ENCODE measurements around the gene RPS19.

RPS19 gene

DNA sequence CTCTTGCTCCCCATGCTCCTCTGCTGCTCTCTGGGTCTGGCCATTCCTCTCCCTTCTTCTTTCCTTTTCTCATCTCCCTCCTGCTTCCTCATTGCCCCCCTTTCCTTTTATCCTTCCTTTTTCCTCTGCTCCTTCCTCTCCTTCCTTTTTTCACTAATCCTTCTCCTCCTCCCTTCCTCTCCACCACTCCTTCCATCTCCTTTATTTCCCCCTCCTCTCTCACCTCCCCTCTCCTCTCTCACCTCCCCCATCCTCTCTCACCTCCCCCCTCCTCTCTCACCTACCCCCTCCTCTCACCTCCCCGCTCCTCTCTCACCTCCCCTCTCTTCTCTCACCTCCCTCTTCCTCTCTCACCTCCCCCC, 36.5 kb downstream of the RPS19 start:
- 100% methylated on average over 1 of the region's 1 CpG for WGBS
- H3K4me2 ChIP-seq (ENCODE audit: low read length, poor library complexity, severe bottlenecking): no peak overlapping the region
- peaks cover 5% of the 10 kb centered on the region for H3K4me1 ChIP-seq (ENCODE audit: control insufficient read depth, insufficient read depth, low read depth, low read length)

DNA sequence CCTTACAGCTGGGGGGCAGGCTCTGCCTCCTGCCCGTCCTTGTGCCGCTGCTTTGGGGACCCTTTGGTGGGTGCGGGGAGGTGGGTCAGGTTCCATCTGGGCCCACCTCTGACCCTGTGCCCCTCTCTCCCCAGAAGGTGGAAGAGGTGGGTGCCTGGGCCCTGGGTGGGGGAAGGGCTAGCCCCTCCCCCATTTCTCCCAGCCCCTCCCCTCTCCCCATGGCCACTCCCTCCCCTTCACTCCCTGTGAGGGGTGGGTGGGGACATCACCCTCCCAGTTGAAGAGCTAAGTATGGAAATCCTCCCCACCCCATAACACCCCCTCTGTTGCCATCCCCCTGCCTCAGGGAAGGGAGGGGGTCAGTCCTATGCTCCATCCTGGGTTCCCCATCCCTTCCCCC, 37.1 kb downstream of the RPS19 start:
- H3K27ac ChIP-seq (ENCODE audit: low read length, poor library complexity, severe bottlenecking): no peak overlapping the region
- WGBS: no CpG with 5 or more reads among the region's 3 CpGs

More for the DNA sequence above, 36.5 kb downstream of the RPS19 start:
- Histone ChIP-seq H3K27ac (ENCODE audit: low read length, poor library complexity, severe bottlenecking) (no peak overlapping the region), H3K4ac (ENCODE audit: low read depth in 1 of 2, low read length in 2 of 2) (no peak overlapping the region), H2BK5ac (ENCODE audit: low read depth, low read length, poor library complexity, severe bottlenecking) (no peak overlapping the region), H4K91ac (ENCODE audit: low read length) (no peak overlapping the region), H3K18ac (ENCODE audit: low read depth in 1 of 2, low read length in 2 of 2) (no peak overlapping the region), H2AFZ (ENCODE audit: low read depth, low read length) (no peak overlapping the region), H3K9me3 (ENCODE audit: control insufficient read depth, low read length) (no peaks in the 10 kb centered on the region), H2BK15ac (ENCODE audit: low read depth, poor library complexity, severe bottlenecking) (no peak overlapping the region), H3K4me3 (ENCODE audit: insufficient read depth in 1 of 2, low read depth in 1 of 2, low read length in 2 of 2) (no peak overlapping the region), H2BK120ac (ENCODE audit: low read depth, low read length) (no peak overlapping the region), H3K36me3 (ENCODE audit: control insufficient read depth in 1 of 2, insufficient read depth in 2 of 2, low read depth in 1 of 2, low read length in 2 of 2) (peaks cover 74 to 80% of the 10 kb centered on the region in 2 experiments), H3K9ac (ENCODE audit: low read length) (no peak overlapping the region), H3K79me1 (replicated peaks; ENCODE audit: low read length, poor library complexity, severe bottlenecking) (peaks cover 28% of the 10 kb centered on the region), H3K27me3 (ENCODE audit: control insufficient read depth in 1 of 2, insufficient read depth in 1 of 2, low read length in 2 of 2) (no peaks in the 10 kb centered on the region), H3K23ac (ENCODE audit: low read length in 2 of 2) (no peak overlapping the region), H4K8ac (ENCODE audit: low read length) (no peak overlapping the region), H3K14ac (ENCODE audit: low read length in 2 of 2) (no peak overlapping the region), H2BK12ac (ENCODE audit: low read length in 2 of 2) (no peak overlapping the region), H2AK5ac (ENCODE audit: low read length, severe bottlenecking) (no peak overlapping the region)
- DNase-seq: no peak

DNA sequence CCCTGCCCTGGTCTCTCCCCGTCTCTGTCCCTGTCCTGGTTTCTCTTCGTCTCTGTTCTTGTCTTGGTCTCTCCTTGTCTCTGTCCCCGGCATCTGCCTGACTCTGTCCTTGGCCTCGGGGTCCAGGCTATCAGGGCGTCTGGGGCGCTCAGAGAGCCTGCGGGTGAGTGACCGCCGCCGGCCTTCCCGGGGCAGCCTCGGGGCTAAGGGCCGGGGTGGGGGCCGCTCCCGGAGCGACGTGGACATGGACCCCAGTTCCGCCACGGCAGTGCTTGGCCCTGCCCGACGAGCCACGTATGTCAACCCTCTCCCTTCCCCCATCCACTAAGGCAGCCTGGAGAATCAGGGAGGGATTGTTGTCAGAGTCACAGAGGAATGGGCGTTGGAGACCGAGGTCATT, 37.8 kb downstream of the RPS19 start:
- H3K36me3 ChIP-seq (ENCODE audit: control insufficient read depth in 1 of 2, insufficient read depth in 2 of 2, low read depth in 1 of 2, low read length in 2 of 2): peaks cover 74 to 80% of the 10 kb centered on the region in 2 experiments
- no peak overlapping the region for H2AK5ac ChIP-seq (ENCODE audit: low read length, severe bottlenecking)
- H3K23ac ChIP-seq (ENCODE audit: low read length in 2 of 2): no peak overlapping the region
- no peak overlapping the region for H2BK120ac ChIP-seq (ENCODE audit: low read depth, low read length)
- H3K4me2 ChIP-seq (ENCODE audit: low read length, poor library complexity, severe bottlenecking): no peak overlapping the region
- H2BK15ac ChIP-seq (ENCODE audit: low read depth, poor library complexity, severe bottlenecking): no peak overlapping the region
- H3K9ac ChIP-seq (ENCODE audit: low read length): no peak overlapping the region
- H3K27ac ChIP-seq (ENCODE audit: low read length, poor library complexity, severe bottlenecking): no peak overlapping the region
- no peak overlapping the region for H2AFZ ChIP-seq (ENCODE audit: low read depth, low read length)
- DNase-seq: no peak
- H4K8ac ChIP-seq (ENCODE audit: low read length): no peak overlapping the region
- no peaks in the 10 kb centered on the region for H3K27me3 ChIP-seq (ENCODE audit: control insufficient read depth in 1 of 2, insufficient read depth in 1 of 2, low read length in 2 of 2)
- 95% methylated on average over 13 of the region's 24 CpGs for WGBS
- H3K14ac ChIP-seq (ENCODE audit: low read length in 2 of 2): no peak overlapping the region
- no peak overlapping the region for H2BK5ac ChIP-seq (ENCODE audit: low read depth, low read length, poor library complexity, severe bottlenecking)
- no peak overlapping the region for H3K18ac ChIP-seq (ENCODE audit: low read depth in 1 of 2, low read length in 2 of 2)
- H3K9me3 ChIP-seq (ENCODE audit: control insufficient read depth, low read length): no peaks in the 10 kb centered on the region
- H3K79me1 ChIP-seq (replicated peaks; ENCODE audit: low read length, poor library complexity, severe bottlenecking): peaks cover 21% of the 10 kb centered on the region
- no peak overlapping the region for H4K91ac ChIP-seq (ENCODE audit: low read length)
- no peak overlapping the region for H2BK12ac ChIP-seq (ENCODE audit: low read length in 2 of 2)
- H3K4ac ChIP-seq (ENCODE audit: low read depth in 1 of 2, low read length in 2 of 2): no peak overlapping the region
- H3K4me1 ChIP-seq (ENCODE audit: control insufficient read depth, insufficient read depth, low read depth, low read length): peaks cover 2% of the 10 kb centered on the region
- H3K4me3 ChIP-seq (ENCODE audit: insufficient read depth in 1 of 2, low read depth in 1 of 2, low read length in 2 of 2): no peak overlapping the region

More for the DNA sequence above, 37.1 kb downstream of the RPS19 start:
- Histone ChIP-seq H3K9me3 (ENCODE audit: control insufficient read depth, low read length) (no peaks in the 10 kb centered on the region), H2BK120ac (ENCODE audit: low read depth, low read length) (no peak overlapping the region), H3K4me1 (ENCODE audit: control insufficient read depth, insufficient read depth, low read depth, low read length) (peaks cover 5% of the 10 kb centered on the region), H2BK15ac (ENCODE audit: low read depth, poor library complexity, severe bottlenecking) (no peak overlapping the region), H2BK5ac (ENCODE audit: low read depth, low read length, poor library complexity, severe bottlenecking) (no peak overlapping the region), H3K4me3 (ENCODE audit: insufficient read depth in 1 of 2, low read depth in 1 of 2, low read length in 2 of 2) (no peak overlapping the region), H3K23ac (ENCODE audit: low read length in 2 of 2) (no peak overlapping the region), H3K9ac (ENCODE audit: low read length) (no peak overlapping the region), H4K8ac (ENCODE audit: low read length) (no peak overlapping the region), H3K4ac (ENCODE audit: low read depth in 1 of 2, low read length in 2 of 2) (no peak overlapping the region), H2BK12ac (ENCODE audit: low read length in 2 of 2) (no peak overlapping the region), H3K4me2 (ENCODE audit: low read length, poor library complexity, severe bottlenecking) (no peak overlapping the region), H3K79me1 (replicated peaks; ENCODE audit: low read length, poor library complexity, severe bottlenecking) (peaks cover 27% of the 10 kb centered on the region), H4K91ac (ENCODE audit: low read length) (no peak overlapping the region), H2AK5ac (ENCODE audit: low read length, severe bottlenecking) (no peak overlapping the region), H3K27me3 (ENCODE audit: control insufficient read depth in 1 of 2, insufficient read depth in 1 of 2, low read length in 2 of 2) (no peaks in the 10 kb centered on the region), H2AFZ (ENCODE audit: low read depth, low read length) (no peak overlapping the region), H3K14ac (ENCODE audit: low read length in 2 of 2) (no peak overlapping the region), H3K18ac (ENCODE audit: low read depth in 1 of 2, low read length in 2 of 2) (no peak overlapping the region), H3K36me3 (ENCODE audit: control insufficient read depth in 1 of 2, insufficient read depth in 2 of 2, low read depth in 1 of 2, low read length in 2 of 2) (peaks cover 74 to 80% of the 10 kb centered on the region in 2 experiments)
- no peak for DNase-seq

DNA sequence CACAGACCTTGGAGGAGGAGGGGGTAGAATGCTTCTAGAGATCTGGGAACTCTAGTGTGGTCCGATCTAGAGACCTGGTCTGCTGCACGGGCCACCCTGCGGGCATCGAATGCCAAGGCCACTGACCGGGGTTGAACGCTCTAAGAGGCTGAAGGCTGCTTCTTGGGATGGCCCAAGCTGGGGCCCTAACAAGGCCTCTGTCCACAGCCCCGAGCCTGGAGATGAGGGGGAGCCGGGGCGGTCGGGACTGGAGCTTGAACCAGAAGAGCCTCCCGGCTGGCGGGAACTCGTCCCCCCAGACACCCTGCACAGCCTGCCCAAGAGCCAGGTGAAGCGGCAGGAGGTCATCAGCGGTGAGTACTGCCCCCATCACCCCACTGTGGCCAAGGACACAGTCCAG, 38.2 kb downstream of the RPS19 start:
- Histone ChIP-seq H3K79me1 (replicated peaks; ENCODE audit: low read length, poor library complexity, severe bottlenecking) (peaks cover 20% of the 10 kb centered on the region), H3K9ac (ENCODE audit: low read length) (no peak overlapping the region), H4K8ac (ENCODE audit: low read length) (no peak overlapping the region), H2BK5ac (ENCODE audit: low read depth, low read length, poor library complexity, severe bottlenecking) (no peak overlapping the region), H3K4me3 (ENCODE audit: insufficient read depth in 1 of 2, low read depth in 1 of 2, low read length in 2 of 2) (no peak overlapping the region), H3K27ac (ENCODE audit: low read length, poor library complexity, severe bottlenecking) (no peak overlapping the region), H3K36me3 (ENCODE audit: control insufficient read depth in 1 of 2, insufficient read depth in 2 of 2, low read depth in 1 of 2, low read length in 2 of 2) (peaks cover 75 to 80% of the 10 kb centered on the region in 2 experiments), H3K4me1 (ENCODE audit: control insufficient read depth, insufficient read depth, low read depth, low read length) (peaks cover 2% of the 10 kb centered on the region), H3K18ac (ENCODE audit: low read depth in 1 of 2, low read length in 2 of 2) (no peak overlapping the region), H4K91ac (ENCODE audit: low read length) (no peak overlapping the region), H3K4ac (ENCODE audit: low read depth in 1 of 2, low read length in 2 of 2) (no peak overlapping the region), H3K14ac (ENCODE audit: low read length in 2 of 2) (no peak overlapping the region), H2BK12ac (ENCODE audit: low read length in 2 of 2) (no peak overlapping the region), H2BK15ac (ENCODE audit: low read depth, poor library complexity, severe bottlenecking) (no peak overlapping the region), H3K9me3 (ENCODE audit: control insufficient read depth, low read length) (no peaks in the 10 kb centered on the region), H2BK120ac (ENCODE audit: low read depth, low read length) (no peak overlapping the region), H3K4me2 (ENCODE audit: low read length, poor library complexity, severe bottlenecking) (no peak overlapping the region), H2AK5ac (ENCODE audit: low read length, severe bottlenecking) (no peak overlapping the region), H2AFZ (ENCODE audit: low read depth, low read length) (no peak overlapping the region), H3K23ac (ENCODE audit: low read length in 2 of 2) (no peak overlapping the region), H3K27me3 (ENCODE audit: control insufficient read depth in 1 of 2, insufficient read depth in 1 of 2, low read length in 2 of 2) (no peaks in the 10 kb centered on the region)
- WGBS: 97% methylated on average over 15 of the region's 15 CpGs
- DNase-seq: no peak

Data from mesenchymal stem cell (in vitro differentiated cells and primary cell).